Fibroblast of skin of scalp (primary cell): ENCODE data around the gene NENF.
A peak's percentile ranks its signal among the peaks of the same experiment; 100 is the strongest.

Source experiments
- DNase-seq: peaks from one replicate; pipeline ENCODE4 v3.0.0-alpha.2; 2013

Gene NENF

DNA sequence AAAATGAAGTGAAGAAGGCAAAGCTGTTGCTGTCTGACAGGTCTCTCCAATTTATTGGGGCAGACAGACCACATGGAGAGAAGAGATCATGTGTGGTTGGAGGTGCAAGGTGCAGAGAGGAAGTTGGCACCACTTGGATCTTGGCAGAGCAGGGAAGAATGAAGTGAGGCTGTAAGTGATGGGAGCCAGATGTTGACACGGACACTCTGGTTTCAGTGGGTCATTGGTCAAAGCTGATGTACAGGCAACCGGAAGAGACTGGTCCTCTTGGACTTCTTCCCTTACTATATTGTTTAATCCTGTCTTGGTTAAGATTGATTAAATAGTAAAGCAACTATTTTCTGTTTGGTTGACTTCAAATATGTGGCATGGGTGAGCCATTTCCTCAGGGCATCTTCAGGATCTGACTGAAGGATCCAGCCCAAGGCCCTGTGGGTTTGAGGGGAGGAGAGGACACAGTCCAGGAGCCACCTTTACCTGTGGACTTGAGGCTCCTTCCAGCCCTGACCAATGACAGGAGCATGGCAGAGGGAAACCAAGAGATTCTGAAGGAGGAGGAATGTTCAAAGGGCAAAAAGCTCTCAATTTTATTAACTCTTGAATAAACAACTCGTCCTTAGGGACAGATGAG is 49.4 kb downstream of the NENF start:
- no peak for DNase-seq

- DNase-seq, result peak; percentile 75
Measured at GRCh38 chr1:212482637-212483441, 50.1 kb downstream of the NENF start.

GRCh38 chr1:212484701-212485570 is 52.2 kb downstream of the NENF start:
- DNase-seq, result peak; percentile 74

- no peak for DNase-seq
Measured at GRCh38 chr1:212485571-212485912, 52.8 kb downstream of the NENF start.

DNA sequence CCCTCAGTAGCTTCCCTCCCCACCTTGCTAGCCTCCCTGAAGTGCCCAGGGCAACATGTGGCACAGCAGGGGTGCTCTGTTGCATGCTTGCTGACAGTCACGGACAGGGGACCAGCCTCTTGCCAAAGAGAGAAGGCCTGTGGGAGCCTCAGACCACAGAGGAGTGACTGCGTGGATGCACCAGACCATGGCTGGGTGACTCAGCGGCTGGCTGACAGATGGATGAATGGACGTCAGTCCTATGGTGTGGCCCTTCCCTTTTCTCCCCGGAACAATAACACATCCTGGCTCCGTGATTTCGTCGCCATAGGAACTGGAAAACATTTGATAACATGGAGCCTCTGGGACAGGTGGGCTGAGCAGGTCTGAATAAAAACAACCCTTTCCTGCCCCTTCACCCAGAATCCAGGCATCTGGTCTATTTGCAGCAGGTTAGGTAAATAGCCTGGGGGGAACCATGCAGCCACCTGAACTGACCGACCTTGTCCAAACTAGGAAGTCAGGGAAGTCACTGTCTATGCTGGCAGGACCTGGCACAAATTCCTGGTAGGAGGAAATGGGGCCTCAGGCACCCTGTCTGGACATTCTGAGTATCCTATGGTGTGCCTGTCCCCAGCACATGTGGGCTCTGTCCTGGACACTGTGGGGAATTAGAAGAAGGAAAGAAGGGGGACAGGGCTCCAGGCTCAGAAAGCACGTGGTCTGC is 53.3 kb downstream of the NENF start:
- DNase-seq, result peak; percentile 90

DNA sequence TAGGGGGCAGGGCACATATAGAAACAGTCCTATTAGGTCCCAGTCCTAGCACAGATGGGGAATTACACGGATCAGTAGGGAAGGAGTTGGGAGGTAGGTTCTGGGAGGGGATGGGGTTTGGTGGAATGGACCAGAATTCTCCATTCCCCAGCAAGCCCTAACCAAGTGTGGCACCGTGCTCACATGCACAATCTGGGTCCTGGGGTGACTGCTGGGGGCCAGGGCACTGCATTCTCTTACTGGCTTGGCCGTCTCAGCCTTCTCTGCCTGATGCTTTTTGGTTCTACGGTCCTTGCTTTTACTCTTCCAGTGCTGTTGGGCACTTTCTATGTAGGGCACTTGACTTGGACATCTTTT is 53.9 kb downstream of the NENF start:
- no peak for DNase-seq

- DNase-seq, result no peak
Measured at GRCh38 chr1:212487286-212487685, 54.6 kb downstream of the NENF start.

DNA sequence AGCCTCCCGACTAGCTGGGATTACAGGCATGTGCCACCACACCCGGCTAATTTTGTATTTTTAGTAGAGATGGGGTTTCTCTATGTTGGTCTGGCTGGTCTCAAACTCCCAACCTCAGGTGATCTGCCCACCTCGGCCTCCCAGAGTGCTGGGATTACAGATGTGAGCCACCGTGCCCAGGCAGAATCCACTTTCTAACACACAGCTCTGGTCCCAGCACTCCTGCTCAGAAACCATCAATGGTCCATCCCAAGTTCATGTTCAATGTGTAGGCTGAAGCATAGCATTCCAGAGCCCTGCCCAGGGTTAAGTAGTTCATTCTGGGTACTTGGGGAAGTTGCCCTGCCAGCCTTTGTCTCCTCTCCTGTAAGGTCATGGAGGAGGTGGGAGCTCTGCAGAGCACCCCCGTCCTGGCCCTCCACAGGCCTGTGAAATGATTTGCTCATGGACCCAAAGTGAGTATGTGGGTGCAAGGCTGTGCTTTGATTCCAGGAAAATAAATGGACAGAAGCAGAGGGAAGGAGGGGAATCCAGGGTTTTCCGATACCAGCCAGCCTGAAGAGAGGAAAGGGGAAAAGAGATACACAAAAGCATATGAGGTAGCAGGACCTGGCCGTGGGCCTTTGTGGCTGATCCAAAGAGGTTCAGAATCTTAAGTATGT is 55.2 kb downstream of the NENF start:
- DNase-seq, result no peak

GRCh38 chr1:212488436-212489283 is 55.9 kb downstream of the NENF start:
- peak; percentile 58 for DNase-seq

- no peak for DNase-seq
Measured at GRCh38 chr1:212489284-212489859, 56.7 kb downstream of the NENF start.

DNA sequence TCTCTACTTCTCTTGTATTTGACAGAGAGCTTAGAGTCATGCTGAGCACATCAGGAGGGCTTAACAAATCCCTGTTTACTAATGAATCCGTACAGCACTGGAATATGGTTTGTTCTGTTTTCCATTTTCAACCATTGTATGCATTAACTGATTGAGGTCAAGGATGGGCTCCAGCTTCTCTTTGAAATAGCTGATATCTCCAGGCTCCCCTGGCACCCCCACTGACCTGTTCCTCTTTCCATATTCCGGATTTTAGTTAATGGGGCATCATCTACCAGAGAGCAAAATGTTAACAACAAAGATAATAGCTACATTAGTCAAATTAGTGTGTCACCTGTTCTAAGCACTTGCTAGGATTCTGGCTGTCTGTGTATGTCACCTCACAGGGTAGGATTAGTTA is 57.6 kb downstream of the NENF start:
- DNase-seq, result no peak

GRCh38 chr1:212491454-212491853 is 58.7 kb downstream of the NENF start:
- no peak for DNase-seq
